Measurements from ENCODE around the gene MED12L. TPM values are rescaled to one million over a fixed set of nuclear protein-coding genes. Genes with fewer than 3 reads are reported as not detected.

MED12L gene
- polyA plus RNA-seq, 3 donors = 0.03 to 0.09 TPM; not detected in 1

GRCh38 chr3:151320131-151320530 is 234.7 kb downstream of the MED12L start:
- H3K27ac ChIP-seq (ENCODE audit: low read depth, low read length) = no peak overlapping the region
- WGBS, 3 donors = 64 to 79% (median 70%) methylated on average over 2 of the region's 2 CpGs

GRCh38 chr3:151321526-151321925 is 236.1 kb downstream of the MED12L start:
- no peak overlapping the region for H3K27ac ChIP-seq (ENCODE audit: low read depth, low read length)
- WGBS, 3 donors = 23 to 64% (median 46%) methylated on average over 1 of the region's 1 CpG

- H3K27ac ChIP-seq (ENCODE audit: low read depth, low read length) = no peak overlapping the region
- 65 to 100% (median 73%) methylated on average over 1 of the region's 1 CpG for WGBS, 3 donors
Observed at GRCh38 chr3:151322511-151322910, 237.0 kb downstream of the MED12L start.

- WGBS, 3 donors = 8 to 18% (median 9%) methylated on average over 3 of the region's 3 CpGs
- H3K27ac ChIP-seq (ENCODE audit: low read depth, low read length) = no peak overlapping the region
Observed at GRCh38 chr3:151327571-151328198, 242.2 kb downstream of the MED12L start.

GRCh38 chr3:151328298-151328995 is 243.0 kb downstream of the MED12L start:
- WGBS, 3 donors = 29 to 60% (median 31%) methylated on average over 10 of the region's 10 CpGs
- no peak overlapping the region for H3K27ac ChIP-seq (ENCODE audit: low read depth, low read length)

GRCh38 chr3:151329363-151329762 is 243.9 kb downstream of the MED12L start, which contains the start of gene P2RY13:
Gene P2RY13, minus strand, starts transcription at chr3:151329549. Its CDS starts 21 bp downstream, at chr3:151329528.
- 62 to 92% (median 68%) methylated on average over 1 of the region's 1 CpG for WGBS, 3 donors
- no peak within 1 kb of the TSS for H3K27ac ChIP-seq (ENCODE audit: low read depth, low read length)

- 53 to 79% (median 67%) methylated on average over 4 of the region's 4 CpGs for WGBS, 3 donors
- H3K27ac ChIP-seq (ENCODE audit: low read depth, low read length) = no peak overlapping the region
Observed at GRCh38 chr3:151330379-151330778, 244.9 kb downstream of the MED12L start.

- H3K27ac ChIP-seq (ENCODE audit: low read depth, low read length) = no peak overlapping the region
Observed at GRCh38 chr3:151330899-151331298, 245.4 kb downstream of the MED12L start.

- H3K27ac ChIP-seq (ENCODE audit: low read depth, low read length) = no peak overlapping the region
- WGBS, 3 donors = 36 to 56% (median 45%) methylated on average over 2 of the region's 2 CpGs
Observed at GRCh38 chr3:151331696-151332095, 246.2 kb downstream of the MED12L start.

GRCh38 chr3:151345859-151346258 is 260.4 kb downstream of the MED12L start:
- no peak overlapping the region for H3K27ac ChIP-seq (ENCODE audit: low read depth, low read length)
- 24 to 68% (median 30%) methylated on average over 2 of the region's 2 CpGs for WGBS, 3 donors

GRCh38 chr3:151346292-151346691 is 260.8 kb downstream of the MED12L start:
- H3K27ac ChIP-seq (ENCODE audit: low read depth, low read length) = peak overlapping the region; percentile 54
- WGBS, 3 donors = 36 to 71% (median 52%) methylated on average over 3 of the region's 3 CpGs

GRCh38 chr3:151347432-151347831 is 262.0 kb downstream of the MED12L start:
- H3K27ac ChIP-seq (ENCODE audit: low read depth, low read length) = no peak overlapping the region
- 45 to 72% (median 54%) methylated on average over 6 of the region's 6 CpGs for WGBS, 3 donors

- WGBS, 3 donors = 39 to 64% (median 55%) methylated on average over 1 of the region's 1 CpG
- H3K27ac ChIP-seq (ENCODE audit: low read depth, low read length) = no peak overlapping the region
Observed at GRCh38 chr3:151350656-151351055, 265.2 kb downstream of the MED12L start.

- H3K27ac ChIP-seq (ENCODE audit: low read depth, low read length) = no peak overlapping the region
- 92 to 100% (median 97%) methylated on average over 1 of the region's 1 CpG for WGBS, 3 donors
Observed at GRCh38 chr3:151351219-151351618, 265.8 kb downstream of the MED12L start.

GRCh38 chr3:151351648-151352047 is 266.2 kb downstream of the MED12L start:
- 62 to 83% (median 73%) methylated on average over 4 of the region's 4 CpGs for WGBS, 3 donors
- no peak overlapping the region for H3K27ac ChIP-seq (ENCODE audit: low read depth, low read length)

- no peak overlapping the region for H3K27ac ChIP-seq (ENCODE audit: low read depth, low read length)
- WGBS, 3 donors = 29 to 48% (median 41%) methylated on average over 2 of the region's 2 CpGs
Observed at GRCh38 chr3:151356794-151357462, 271.5 kb downstream of the MED12L start.

GRCh38 chr3:151357463-151357850 is 272.0 kb downstream of the MED12L start:
- H3K27ac ChIP-seq (ENCODE audit: low read depth, low read length) = no peak overlapping the region
- 65 to 83% (median 71%) methylated on average over 2 of the region's 2 CpGs for WGBS, 3 donors

- 33 to 63% (median 48%) methylated on average over 3 of the region's 3 CpGs for WGBS, 3 donors
- no peak overlapping the region for H3K27ac ChIP-seq (ENCODE audit: low read depth, low read length)
Observed at GRCh38 chr3:151362751-151363174, 277.3 kb downstream of the MED12L start.

GRCh38 chr3:151366993-151367392 is 281.5 kb downstream of the MED12L start:
- WGBS, 3 donors = 77 to 91% (median 88%) methylated on average over 3 of the region's 3 CpGs
- H3K27ac ChIP-seq (ENCODE audit: low read depth, low read length) = no peak overlapping the region
